IPS DF 19.7 (cell line): ENCODE data around the gene HPF1.
"Not testable (repeated sequence)": the region's sequence is repeated elsewhere in the genome, so short reads cannot be mapped to it uniquely, and the experiment has no call there.

ENCODE experiments used
- DNase-seq: peaks from one replicate; pipeline ENCODE4 v3.0.0-alpha.2; 2013; ENCODE audit warnings: low read depth, low spot score

The HPF1 gene

GRCh38 chr4:169741569-169741968 lies 16.2 kb downstream of the HPF1 start:
- no peak for DNase-seq

- DNase-seq: not testable (repeated sequence)
These were observed 19.1 kb downstream of the HPF1 start for GRCh38 chr4:169738604-169739003.

- DNase-seq: no peak
These were observed 27.2 kb downstream of the HPF1 start for GRCh38 chr4:169730564-169730963.

GRCh38 chr4:169727616-169728015 lies 30.1 kb downstream of the HPF1 start:
- DNase-seq: no peak

- no peak for DNase-seq
These were observed 33.5 kb downstream of the HPF1 start for GRCh38 chr4:169724260-169724659.

- DNase-seq: no peak
These were observed 34.4 kb downstream of the HPF1 start for GRCh38 chr4:169723207-169723965.

GRCh38 chr4:169720529-169720928 lies 37.2 kb downstream of the HPF1 start:
- DNase-seq: no peak

GRCh38 chr4:169716677-169717076 lies 41.1 kb downstream of the HPF1 start:
- DNase-seq: no peak

- DNase-seq: no peak
These were observed 41.9 kb downstream of the HPF1 start for GRCh38 chr4:169715826-169716225.

GRCh38 chr4:169707958-169708643 lies 49.6 kb downstream of the HPF1 start:
- no peak for DNase-seq

- no peak for DNase-seq
These were observed 59.4 kb downstream of the HPF1 start for GRCh38 chr4:169698331-169698730.

- DNase-seq: no peak
These were observed 67.0 kb downstream of the HPF1 start for GRCh38 chr4:169690787-169691186.

GRCh38 chr4:169689681-169690080 lies 68.1 kb downstream of the HPF1 start:
- DNase-seq: no peak

- DNase-seq: no peak
These were observed 75.2 kb downstream of the HPF1 start for GRCh38 chr4:169682372-169683047.
